VCaP (cell line): ENCODE measurements around the gene IFT74.
A peak's percentile ranks its signal among the peaks of the same experiment; 100 is the strongest.

Source experiments
- H3K27ac ChIP-seq: fragments of 450-650 bp; 2 replicates; pipeline ENCODE4 v1.5.1; 2017
- CTCF ChIP-seq: fragments of 450-650 bp; conservative IDR thresholded peaks from 2 replicates; pipeline ENCODE4 v1.5.1; 2017; ENCODE audit warnings: mild to moderate bottlenecking, moderate library complexity

Gene IFT74

GRCh38 chr9:26951794-26952193 lies 4.4 kb upstream of the IFT74 start:
- TF ChIP-seq CTCF = no peak
- H3K27ac ChIP-seq = no peak overlapping the region

DNA sequence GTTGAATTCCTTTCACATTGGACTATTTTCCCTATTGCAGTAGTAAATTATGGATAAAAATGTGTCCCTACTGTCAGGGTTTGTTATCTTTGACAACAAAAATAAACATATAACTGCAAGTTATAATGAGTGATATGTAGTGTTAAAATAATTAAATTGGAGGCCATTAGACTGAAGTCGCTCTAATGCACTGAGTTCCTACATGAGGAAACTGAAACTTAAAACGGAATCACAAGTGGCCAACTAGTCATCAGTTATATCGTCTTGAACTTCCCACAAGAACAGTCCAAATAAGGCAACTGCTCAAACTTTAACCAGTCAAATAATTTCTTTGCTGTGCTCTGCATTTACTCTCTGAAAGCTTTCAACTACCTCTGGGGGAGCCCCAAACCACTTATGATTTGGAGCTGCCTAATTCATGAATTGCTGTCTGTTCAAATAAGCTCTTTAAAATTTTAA lies 2.1 kb upstream of the IFT74 start:
- no peak for TF ChIP-seq CTCF
- no peak overlapping the region for H3K27ac ChIP-seq

DNA sequence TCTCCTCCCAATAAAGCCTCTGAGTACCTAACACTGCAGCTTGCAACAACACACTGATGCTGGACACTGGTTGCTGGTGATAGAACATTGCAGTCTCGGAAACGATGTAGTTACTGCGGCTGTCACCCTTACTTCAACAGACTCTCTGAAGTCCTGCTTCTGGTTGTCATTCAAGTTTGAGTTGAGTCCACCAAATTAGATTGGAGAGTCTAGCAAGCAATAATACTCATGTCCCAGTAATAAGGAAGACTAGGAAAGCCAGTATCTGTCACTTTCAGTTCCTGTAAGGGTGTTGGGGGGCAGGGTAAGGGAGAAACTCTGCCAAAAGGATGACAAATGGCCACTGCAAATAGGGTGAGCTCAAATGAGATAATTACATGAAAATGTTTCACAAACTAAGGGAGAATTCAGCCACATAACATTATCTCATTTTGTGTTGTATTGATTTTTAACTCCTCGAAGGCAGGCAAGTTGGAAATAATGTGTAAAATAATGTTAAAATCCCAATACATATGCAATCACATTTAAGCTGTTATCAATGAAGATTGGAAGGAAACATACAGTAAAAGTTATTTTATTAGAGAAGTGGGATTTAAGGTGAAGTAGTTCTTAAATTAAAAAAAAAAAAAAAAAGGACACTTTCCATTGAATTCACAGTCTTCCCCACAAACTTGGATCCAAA lies 849 bp upstream of the IFT74 start:
- TF ChIP-seq CTCF = no peak
- H3K27ac ChIP-seq = peak overlapping the region; percentile 90

DNA sequence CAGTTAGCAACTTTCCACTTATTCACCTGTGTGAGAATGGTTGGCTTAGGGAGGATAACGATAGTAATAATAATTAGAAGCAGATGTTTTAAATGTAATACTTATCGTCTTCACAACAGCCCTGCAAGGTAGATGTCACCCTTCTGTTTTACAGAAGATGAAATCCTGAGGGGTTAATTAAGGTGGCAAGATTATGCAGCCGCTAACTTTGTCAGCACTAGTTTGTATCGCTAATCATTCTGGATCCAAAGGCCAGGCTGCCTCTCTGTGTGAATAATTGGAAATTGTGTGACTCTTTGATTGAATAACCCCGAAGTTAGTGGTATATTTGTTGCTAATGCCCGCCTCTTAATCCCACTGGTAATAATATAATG lies 635 bp downstream of the IFT74 start:
- H3K27ac ChIP-seq = peak overlapping the region; percentile 90
- TF ChIP-seq CTCF = no peak

DNA sequence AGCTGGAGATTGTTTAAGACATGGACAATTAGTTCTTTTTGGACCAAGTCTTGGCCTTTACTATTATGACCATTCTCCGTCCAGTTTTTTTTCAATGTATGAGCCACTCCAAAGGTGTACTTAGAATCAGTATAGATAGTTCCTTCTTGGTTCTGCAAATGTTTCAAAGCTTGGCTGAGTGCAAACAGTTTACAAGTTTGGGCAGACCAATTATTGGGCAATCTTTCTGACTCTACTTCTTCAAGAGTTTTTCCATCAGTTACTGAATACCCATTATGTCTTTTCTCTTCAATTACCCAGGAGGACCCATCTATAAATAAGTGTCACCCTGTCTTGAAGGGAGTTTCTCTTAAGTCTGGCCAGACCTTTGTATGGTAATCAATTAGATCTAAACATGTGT lies 15.5 kb downstream of the IFT74 start:
- no peak for TF ChIP-seq CTCF

GRCh38 chr9:26973989-26974388 lies 17.8 kb downstream of the IFT74 start:
- TF ChIP-seq CTCF = no peak
- H3K27ac ChIP-seq = no peak overlapping the region

More for the DNA sequence above, 15.5 kb downstream of the IFT74 start:
- no peak overlapping the region for H3K27ac ChIP-seq

DNA sequence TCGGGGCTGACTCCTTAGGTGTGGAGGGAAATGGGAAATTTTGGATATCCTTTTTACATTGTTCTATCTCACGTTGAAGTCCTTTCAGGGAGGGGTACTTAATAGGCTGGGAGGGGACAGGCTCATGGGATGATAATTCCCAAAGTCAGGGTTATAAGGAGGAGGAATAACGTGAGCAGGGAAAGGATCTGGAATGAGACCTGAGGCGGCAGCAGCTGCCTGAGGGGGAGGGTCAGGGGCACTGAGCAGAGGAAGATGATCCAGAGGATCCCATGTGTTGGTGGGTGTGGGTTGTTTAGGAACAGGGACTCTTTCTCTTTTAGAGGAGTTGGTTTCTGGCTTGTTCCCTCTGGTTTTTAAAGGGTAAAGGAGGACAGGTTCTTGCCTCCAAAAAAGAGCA lies 18.7 kb downstream of the IFT74 start:
- no peak for TF ChIP-seq CTCF
- no peak overlapping the region for H3K27ac ChIP-seq
